ENCODE measurements around the gene EIF5A. TPM values are rescaled to one million over a fixed set of nuclear protein-coding genes. Genes with fewer than 3 reads are reported as not detected.
A peak's percentile ranks its signal among the peaks of the same experiment; 100 is the strongest.

Gene EIF5A
- total and polyA plus RNA-seq, 9 of the 15 experiments (the other 6 are each of a cell fraction or from before 2014, with no cell fraction given): 22.9 to 1,163 (median 772) TPM

GRCh38 chr17:7280519-7281073 is 26.8 kb upstream of the EIF5A start (continued):
- TF ChIP-seq ZBTB40 (IDR thresholded peaks at IDR 0.05): peak; percentile 25; the same call in 1 of the 2 replicates
- TF ChIP-seq ZBTB40 (CRISPR knock-in tag; IDR thresholded peaks at IDR 0.05): peak; percentile 33; the same call in 1 of the 2 replicates
- TF ChIP-seq HNRNPL (IDR thresholded peaks at IDR 0.05; ENCODE audit: low read depth, low read length): no peak
- TF ChIP-seq MCM2 (IDR thresholded peaks at IDR 0.05; ENCODE audit: low read depth): no peak
- no peak for TF ChIP-seq ZZZ3 (IDR thresholded peaks at IDR 0.05)
- no peak for TF ChIP-seq SLC30A9 (CRISPR knock-in tag; IDR thresholded peaks at IDR 0.05)
- no peak for TF ChIP-seq ZFP1 (CRISPR knock-in tag; IDR thresholded peaks at IDR 0.05)
- no peak for TF ChIP-seq RBM17 (IDR thresholded peaks at IDR 0.05; ENCODE audit: borderline replicate concordance, low read depth, low read length)
- no peak for TF ChIP-seq E4F1 (CRISPR knock-in tag; IDR thresholded peaks at IDR 0.05; ENCODE audit: borderline replicate concordance)
- no peak for TF ChIP-seq ZNF830 (CRISPR knock-in tag; IDR thresholded peaks at IDR 0.05)
- TF ChIP-seq CBX3 (IDR thresholded peaks at IDR 0.05; ENCODE audit: borderline replicate concordance in 1 of 2, low read length in 2 of 2): peak in 1 of 2 experiments; percentile 82; a peak in 1 of 3 replicates
- 0 out of 2 replicates have a peak, but pooled peaks have one; percentile 39 for TF ChIP-seq ETV5 (CRISPR knock-in tag; IDR thresholded peaks at IDR 0.05; ENCODE audit: low read depth)
- no peak for TF ChIP-seq ZNF398 (CRISPR knock-in tag; IDR thresholded peaks at IDR 0.05)
- peak; percentile 28; the same call in 1 of the 2 replicates for TF ChIP-seq NR2C2 (CRISPR knock-in tag; IDR thresholded peaks at IDR 0.05)
- peak; percentile 47; the same call in 1 of the 2 replicates for TF ChIP-seq NR2C2 (tag; IDR thresholded peaks at IDR 0.05)
